Spleen (tissue), 7 donors: ENCODE results near the gene C2orf92.

Experiments
- POLR2A ChIP-seq, 3 donors: fragments of 450-650 bp; IDR thresholded peaks; one replicate each; pipeline ENCODE4 v1.5.1; 2017; ENCODE audit warnings: antibody characterized with exemption in 3 of 3, mild to moderate bottlenecking in 1 of 3
- TF ChIP-seq, protein P1 (sequence below), 11 experiments: fragments of 200-600 bp in 7 of 11; fragments of 450-650 bp in 4 of 11; sonication (generic) in 4 of 11; IDR thresholded peaks in 8 of 11; conservative IDR thresholded peaks in 3 of 11; 1 replicate in 7 of 11; 2 replicates in 4 of 11; pipeline versions ENCODE4 v1.4.0 to v1.8.0; 2016 to 2021; ENCODE audit warnings: antibody characterized with exemption in 11 of 11, inconsistent platforms in 4 of 11, mild to moderate bottlenecking in 1 of 11
- donor health status: DM: no; HTN: no; CAD: no; lungs with moderate emphysema.
- donor health status: DM: no; HTN: no; CAD: no.
- donor health status: DM: no; HTN: no; CAD: no.

GRCh38 chr2:97645695-97646629, 23.6 kb upstream of the C2orf92 start, which contains the start of gene COX5B:
- TF ChIP-seq, protein P1, sequence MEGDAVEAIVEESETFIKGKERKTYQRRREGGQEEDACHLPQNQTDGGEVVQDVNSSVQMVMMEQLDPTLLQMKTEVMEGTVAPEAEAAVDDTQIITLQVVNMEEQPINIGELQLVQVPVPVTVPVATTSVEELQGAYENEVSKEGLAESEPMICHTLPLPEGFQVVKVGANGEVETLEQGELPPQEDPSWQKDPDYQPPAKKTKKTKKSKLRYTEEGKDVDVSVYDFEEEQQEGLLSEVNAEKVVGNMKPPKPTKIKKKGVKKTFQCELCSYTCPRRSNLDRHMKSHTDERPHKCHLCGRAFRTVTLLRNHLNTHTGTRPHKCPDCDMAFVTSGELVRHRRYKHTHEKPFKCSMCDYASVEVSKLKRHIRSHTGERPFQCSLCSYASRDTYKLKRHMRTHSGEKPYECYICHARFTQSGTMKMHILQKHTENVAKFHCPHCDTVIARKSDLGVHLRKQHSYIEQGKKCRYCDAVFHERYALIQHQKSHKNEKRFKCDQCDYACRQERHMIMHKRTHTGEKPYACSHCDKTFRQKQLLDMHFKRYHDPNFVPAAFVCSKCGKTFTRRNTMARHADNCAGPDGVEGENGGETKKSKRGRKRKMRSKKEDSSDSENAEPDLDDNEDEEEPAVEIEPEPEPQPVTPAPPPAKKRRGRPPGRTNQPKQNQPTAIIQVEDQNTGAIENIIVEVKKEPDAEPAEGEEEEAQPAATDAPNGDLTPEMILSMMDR (IDR thresholded peaks at IDR 0.05 in 8 of 11, conservative IDR thresholded peaks at IDR 0.05 in 3 of 11), result peak in 5 of 11 experiments; percentile 13 to 54 (median 36)
- peak; percentile 43 to 81 (median 57) for TF ChIP-seq POLR2A (IDR thresholded peaks at IDR 0.05)
